Measurements from ENCODE around the gene C3orf33.

GRCh38 chr3:155771126-155771525 lies 35.0 kb downstream of the C3orf33 start:
- TF ChIP-seq CTCF (IDR thresholded peaks at IDR 0.05) (no peak), POLR2A (IDR thresholded peaks at IDR 0.05) (no peak)

All from heart left ventricle (tissue), 13 donors.